RWPE1 (cell line): ENCODE results near the gene BSG.

Experiments used
- CTCF ChIA-PET: fragments of 350-600 bp; sonication (Branson Sonifier 250); formaldehyde crosslinking; extraction: SDS; loops from one replicate; lab custom pipeline; 2021; lab: Yijun Ruan, JAX
- POLR2A ChIA-PET: fragments of 400-600 bp; formaldehyde crosslinking; extraction: SDS; loops from one replicate; lab custom pipeline; 2020; ENCODE audit warnings: antibody characterized with exemption; ENCODE audit not compliant: low non-redundant PET; lab: Yijun Ruan, JAX
- DNase-seq: peaks from one replicate; pipeline ENCODE4 v3.0.0; 2012; ENCODE audit warnings: low spot score
- H3K27ac ChIP-seq: fragments of 450-650 bp; 2 replicates; pipeline ENCODE4 v1.5.1; 2017
- CTCF ChIP-seq: fragments of 450-650 bp; conservative IDR thresholded peaks from 2 replicates; pipeline ENCODE4 v1.5.1; 2017; ENCODE audit warnings: low read depth, mild to moderate bottlenecking

The BSG gene

GRCh38 chr19:609004-609346 lies 36.6 kb downstream of the BSG start:
- POLR2A ChIA-PET, result no interaction called here
- H3K27ac ChIP-seq, result no peak overlapping the region
- no peak for TF ChIP-seq CTCF
- CTCF ChIA-PET, result no interaction called here
- no peak for DNase-seq

GRCh38 chr19:610071-610800 lies 37.8 kb downstream of the BSG start:
- H3K27ac ChIP-seq, result no peak overlapping the region; the same call in 1 of the 2 replicates
- no peak for TF ChIP-seq CTCF
- ChIA-PET POLR2A (no interaction called here), CTCF (interaction anchor here (0.6 kb wide), 1 partner anchor 174 kb away, joined by 3 read pairs; no protein-coding TSS in a partner anchor)
- DNase-seq, result no peak

GRCh38 chr19:610801-611480 lies 38.5 kb downstream of the BSG start:
- no peak for TF ChIP-seq CTCF
- ChIA-PET POLR2A (no interaction called here), CTCF (no interaction called here)
- no peak for DNase-seq
- peak overlapping the region; percentile 21 for H3K27ac ChIP-seq

GRCh38 chr19:611481-611868 lies 39.1 kb downstream of the BSG start:
- POLR2A ChIA-PET, result no interaction called here
- H3K27ac ChIP-seq, result peak overlapping the region; percentile 21
- peak; percentile 76 for DNase-seq
- no peak for TF ChIP-seq CTCF
- CTCF ChIA-PET, result interaction anchor here (0.9 kb wide), 1 partner anchor 61 kb away, joined by 3 read pairs; no protein-coding TSS in a partner anchor

- no peak for DNase-seq
- POLR2A ChIA-PET, result no interaction called here
- CTCF ChIA-PET, result no interaction called here
- TF ChIP-seq CTCF, result no peak
- H3K27ac ChIP-seq, result no peak overlapping the region
Observed at GRCh38 chr19:612941-613340, 40.5 kb downstream of the BSG start.

- no peak for TF ChIP-seq CTCF
- ChIA-PET POLR2A (no interaction called here), CTCF (no interaction called here)
- H3K27ac ChIP-seq, result no peak overlapping the region
- no peak for DNase-seq
Observed at GRCh38 chr19:613732-614567, 41.6 kb downstream of the BSG start.
